ENCODE data around the gene CIB1. TPM values are rescaled to one million over a fixed set of nuclear protein-coding genes. Genes with fewer than 3 reads are reported as not detected.
"Not testable (repeated sequence)": the region's sequence is repeated elsewhere in the genome, so short reads cannot be mapped to it uniquely, and the experiment has no call there.

Gene CIB1
- total and polyA plus RNA-seq, 2 of the 8 experiments (the other 6 are each of a cell fraction or from before 2014, with no cell fraction given) = 26.0 to 63.5 TPM

DNA sequence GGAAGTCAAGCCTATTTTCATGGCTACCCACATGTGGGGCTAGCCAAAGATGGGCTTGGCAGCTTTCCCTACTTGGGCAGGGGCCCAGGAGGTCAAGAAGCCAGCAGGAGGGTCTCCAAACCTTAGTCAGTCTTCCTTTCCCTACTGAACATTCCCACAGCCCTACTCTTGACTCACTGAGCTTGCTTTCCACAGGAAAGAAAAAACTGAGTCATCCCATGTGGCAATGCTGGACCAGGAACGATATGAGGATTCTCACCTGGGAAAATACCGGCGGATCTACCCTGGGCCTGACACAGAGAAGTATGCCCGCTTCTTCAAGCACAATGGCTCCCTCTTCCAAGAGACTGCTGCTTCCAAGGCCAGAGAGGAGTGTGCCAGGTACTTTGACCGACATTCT, 28.1 kb upstream of the CIB1 start (continued):
- TF ChIP-seq, protein P1, sequence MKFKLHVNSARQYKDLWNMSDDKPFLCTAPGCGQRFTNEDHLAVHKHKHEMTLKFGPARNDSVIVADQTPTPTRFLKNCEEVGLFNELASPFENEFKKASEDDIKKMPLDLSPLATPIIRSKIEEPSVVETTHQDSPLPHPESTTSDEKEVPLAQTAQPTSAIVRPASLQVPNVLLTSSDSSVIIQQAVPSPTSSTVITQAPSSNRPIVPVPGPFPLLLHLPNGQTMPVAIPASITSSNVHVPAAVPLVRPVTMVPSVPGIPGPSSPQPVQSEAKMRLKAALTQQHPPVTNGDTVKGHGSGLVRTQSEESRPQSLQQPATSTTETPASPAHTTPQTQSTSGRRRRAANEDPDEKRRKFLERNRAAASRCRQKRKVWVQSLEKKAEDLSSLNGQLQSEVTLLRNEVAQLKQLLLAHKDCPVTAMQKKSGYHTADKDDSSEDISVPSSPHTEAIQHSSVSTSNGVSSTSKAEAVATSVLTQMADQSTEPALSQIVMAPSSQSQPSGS (IDR thresholded peaks at IDR 0.05; ENCODE audit: low read length) = no peak
- TF ChIP-seq RFX5 (IDR thresholded peaks at IDR 0.05; ENCODE audit: borderline replicate concordance, low read depth, low read length) (no peak), JUND (IDR thresholded peaks at IDR 0.05; ENCODE audit: low read length) (no peak), POLR2AphosphoS5 (IDR thresholded peaks at IDR 0.05; ENCODE audit: low read depth, low read length) (no peak), GTF2F1 (IDR thresholded peaks at IDR 0.05; ENCODE audit: borderline replicate concordance, low read depth, low read length) (no peak), TCF12 (IDR thresholded peaks at IDR 0.05; ENCODE audit: low read depth, low read length) (no peak), POU5F1 (IDR thresholded peaks at IDR 0.05; ENCODE audit: low read depth, low read length) (no peak), EGR1 (IDR thresholded peaks at IDR 0.05; ENCODE audit: borderline replicate concordance, low read depth, low read length) (no peak)

DNA sequence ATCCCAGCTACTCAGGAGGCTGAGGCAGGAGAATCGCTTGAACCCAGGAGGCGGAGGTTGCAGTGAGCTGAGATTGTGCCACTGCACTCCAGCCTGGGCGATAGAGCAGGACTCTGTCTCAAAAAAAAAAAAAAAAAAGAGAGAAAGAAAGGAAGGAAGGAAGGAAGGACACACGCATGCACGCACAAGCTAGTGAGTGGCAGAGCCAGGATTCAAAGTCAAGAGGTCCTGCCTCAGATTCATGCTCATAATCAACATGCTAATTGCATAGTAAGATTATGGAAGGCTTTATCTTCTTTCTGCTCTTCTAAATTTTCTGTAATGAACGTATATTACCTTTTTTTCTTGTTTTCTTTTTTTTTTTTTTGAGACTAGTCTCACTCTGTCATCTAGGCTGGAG, 27.0 kb upstream of the CIB1 start:
- H3K79me2 ChIP-seq (ENCODE audit: control insufficient read depth in 1 of 2, insufficient read depth in 2 of 2, low read length in 2 of 2); H3K36me3 ChIP-seq (ENCODE audit: control insufficient read depth in 2 of 4, insufficient read depth in 4 of 4, low read length in 3 of 4); H3K9me3 ChIP-seq (ENCODE audit: insufficient read depth in 2 of 2, low read depth in 1 of 2, low read length in 1 of 2); H4K20me1 ChIP-seq (replicated peaks in 1 of 2; ENCODE audit: control insufficient read depth in 1 of 2, insufficient read depth in 2 of 2, low read length in 2 of 2); DNase-seq (ENCODE audit: low read depth in 1 of 2, low spot score in 2 of 2); H3K27me3 ChIP-seq (replicated peaks in 1 of 4; ENCODE audit: control insufficient read depth in 3 of 4, extremely low read depth in 1 of 4, insufficient read depth in 3 of 4, low read length in 3 of 4); H3K4me3 ChIP-seq (ENCODE audit: extremely low read depth in 1 of 4, insufficient read depth in 2 of 4, low read depth in 3 of 4, low read length in 4 of 4); H3K23ac ChIP-seq (ENCODE audit: insufficient read length); H3K79me1 ChIP-seq (ENCODE audit: low read depth, low read length); H3K4me1 ChIP-seq (replicated peaks in 1 of 4; ENCODE audit: control insufficient read depth in 3 of 4, insufficient read depth in 4 of 4, low read length in 3 of 4); H4K5ac ChIP-seq (ENCODE audit: insufficient read length, low read depth, low read length); H3K9ac ChIP-seq (replicated peaks in 1 of 4; ENCODE audit: extremely low read depth in 1 of 4, low read depth in 3 of 4, low read length in 3 of 4); H2BK12ac ChIP-seq (ENCODE audit: low read depth, low read length); H3K14ac ChIP-seq (ENCODE audit: insufficient read length); H3K18ac ChIP-seq (ENCODE audit: extremely low read depth, low read length); POLR2A ChIA-PET (ENCODE audit: partially characterized antibody); H4K8ac ChIP-seq (ENCODE audit: extremely low read depth, insufficient read depth, low read length); H2BK20ac ChIP-seq (ENCODE audit: low read length); H3K27ac ChIP-seq (ENCODE audit: low read depth, low read length); H3K23me2 ChIP-seq (ENCODE audit: low read depth, low read length); H3K56ac ChIP-seq (replicated peaks; ENCODE audit: insufficient read length, low read depth, low read length); H4K91ac ChIP-seq (replicated peaks; ENCODE audit: insufficient read length, low read length); FAIRE-seq; H3K4me2 ChIP-seq (ENCODE audit: insufficient read depth in 1 of 2, low read depth in 2 of 2, low read length in 2 of 2); H2BK5ac ChIP-seq (ENCODE audit: low read depth, low read length); H2AFZ ChIP-seq (ENCODE audit: low read length); H2AK5ac ChIP-seq (ENCODE audit: low read depth, low read length); H3K4ac ChIP-seq (replicated peaks; ENCODE audit: insufficient read length, low read depth, low read length); H2BK120ac ChIP-seq (replicated peaks; ENCODE audit: low read depth, low read length); H2BK15ac ChIP-seq (ENCODE audit: low read length): not testable (repeated sequence)
- 88% methylated on average over 1 of the region's 6 CpGs; no CpG with 5 or more reads in 1 of the 2 experiments for WGBS, 2 experiments (ENCODE audit: extremely low coverage in 1 of 2, insufficient coverage in 1 of 2, insufficient read length in 1 of 2, insufficient replicate concordance in 2 of 2, low coverage in 1 of 2, low lambda C conversion rate in 2 of 2, missing lambda C conversion rate in 1 of 2)
- CTCF ChIA-PET (ENCODE audit: partially characterized antibody) = interaction anchor here (1.2 to 2.4 kb wide), 2 partner anchors 27 to 40 kb away, joined by 3 to 8 read pairs; partner anchors contain the start of genes CIB1 and GDPGP1
